Measurements from ENCODE around the gene TBC1D1.

TBC1D1 gene

DNA sequence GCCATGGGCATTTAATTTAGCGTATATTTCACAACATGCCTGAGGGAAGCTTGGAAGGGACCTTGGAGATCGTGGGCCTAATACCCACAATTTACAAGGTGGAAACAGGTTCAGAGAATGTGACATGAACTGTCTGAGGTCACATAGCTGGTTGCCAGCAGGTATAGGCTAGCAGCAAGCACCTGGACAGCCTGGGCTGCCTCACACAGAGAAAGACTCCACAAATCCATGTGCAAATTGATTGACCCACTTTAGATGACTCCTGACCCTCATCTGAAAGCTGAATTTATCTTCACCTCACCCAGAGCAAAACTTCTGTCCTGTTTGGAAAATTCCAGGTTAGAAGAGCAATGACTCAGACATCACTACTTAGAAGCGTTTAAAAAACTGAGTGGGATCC is 75.2 kb downstream of the TBC1D1 start:
- Histone ChIP-seq H3K4me3 (ENCODE audit: low read depth, low read length) (no peak overlapping the region), H3K36me3 (ENCODE audit: control insufficient read depth in 2 of 2, insufficient read depth in 1 of 2, low read length in 2 of 2) (no peaks in the 10 kb centered on the region), H3K27ac (ENCODE audit: extremely low read depth, low read depth, low read length) (no peak overlapping the region), H3K9me3 (ENCODE audit: control insufficient read depth, insufficient read depth, low read depth, low read length) (no peaks in the 10 kb centered on the region), H3K4me1 (ENCODE audit: control insufficient read depth, insufficient read depth, low read length) (0 out of 2 replicates have a peak, but pooled peaks cover 3% of the 10 kb centered on the region)
- TF ChIP-seq ZNF548 (tag by site-specific recombination; IDR thresholded peaks at IDR 0.05) (no peak), ZNF843 (tag by site-specific recombination; IDR thresholded peaks at IDR 0.05) (no peak), REPIN1 (tag by site-specific recombination; IDR thresholded peaks at IDR 0.05; ENCODE audit: low read depth) (no peak), ZNF677 (tag by site-specific recombination; IDR thresholded peaks at IDR 0.05) (no peak), ZNF133 (tag by site-specific recombination; IDR thresholded peaks at IDR 0.05) (no peak), ZSCAN4 (tag by site-specific recombination; IDR thresholded peaks at IDR 0.05) (no peak), ZXDB (tag by site-specific recombination; IDR thresholded peaks at IDR 0.05) (no peak), ZNF223 (tag by site-specific recombination; IDR thresholded peaks at IDR 0.05) (no peak), ZNF670 (tag by site-specific recombination; IDR thresholded peaks at IDR 0.05; ENCODE audit: low read depth) (no peak), KLF9 (tag by site-specific recombination; IDR thresholded peaks at IDR 0.05; ENCODE audit: low read depth) (no peak), ZBTB1 (tag by site-specific recombination; IDR thresholded peaks at IDR 0.05) (no peak), ZBTB8A (tag by site-specific recombination; IDR thresholded peaks at IDR 0.05) (no peak), ZNF302 (tag by site-specific recombination; IDR thresholded peaks at IDR 0.05; ENCODE audit: low read depth) (no peak), ZNF513 (tag by site-specific recombination; IDR thresholded peaks at IDR 0.05) (no peak), ZNF660 (tag by site-specific recombination; IDR thresholded peaks at IDR 0.05) (no peak), ZBTB7A (tag by site-specific recombination; IDR thresholded peaks at IDR 0.05; ENCODE audit: low read depth) (no peak)
- TF ChIP-seq, protein P1, sequence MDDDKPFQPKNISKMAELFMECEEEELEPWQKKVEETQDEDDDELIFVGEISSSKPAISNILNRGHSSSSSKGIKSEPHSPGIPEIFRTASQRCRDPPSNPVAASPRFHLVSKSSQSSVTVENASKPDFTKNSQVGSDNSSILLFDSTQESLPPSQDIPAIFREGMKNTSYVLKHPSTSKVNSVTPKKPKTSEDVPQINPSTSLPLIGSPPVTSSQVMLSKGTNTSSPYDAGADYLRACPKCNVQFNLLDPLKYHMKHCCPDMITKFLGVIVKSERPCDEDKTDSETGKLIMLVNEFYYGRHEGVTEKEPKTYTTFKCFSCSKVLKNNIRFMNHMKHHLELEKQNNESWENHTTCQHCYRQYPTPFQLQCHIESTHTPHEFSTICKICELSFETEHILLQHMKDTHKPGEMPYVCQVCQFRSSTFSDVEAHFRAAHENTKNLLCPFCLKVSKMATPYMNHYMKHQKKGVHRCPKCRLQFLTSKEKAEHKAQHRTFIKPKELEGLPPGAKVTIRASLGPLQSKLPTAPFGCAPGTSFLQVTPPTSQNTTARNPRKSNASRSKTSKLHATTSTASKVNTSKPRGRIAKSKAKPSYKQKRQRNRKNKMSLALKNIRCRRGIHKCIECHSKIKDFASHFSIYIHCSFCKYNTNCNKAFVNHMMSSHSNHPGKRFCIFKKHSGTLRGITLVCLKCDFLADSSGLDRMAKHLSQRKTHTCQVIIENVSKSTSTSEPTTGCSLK (tag by site-specific recombination; IDR thresholded peaks at IDR 0.05) = no peak
- CTCF ChIA-PET = interaction anchor here (0.6 to 1.1 kb wide), 2 partner anchors 11 to 124 kb away, joined by 3 read pairs; no protein-coding TSS in a partner anchor
- POLR2A ChIA-PET = no interaction called here

DNA sequence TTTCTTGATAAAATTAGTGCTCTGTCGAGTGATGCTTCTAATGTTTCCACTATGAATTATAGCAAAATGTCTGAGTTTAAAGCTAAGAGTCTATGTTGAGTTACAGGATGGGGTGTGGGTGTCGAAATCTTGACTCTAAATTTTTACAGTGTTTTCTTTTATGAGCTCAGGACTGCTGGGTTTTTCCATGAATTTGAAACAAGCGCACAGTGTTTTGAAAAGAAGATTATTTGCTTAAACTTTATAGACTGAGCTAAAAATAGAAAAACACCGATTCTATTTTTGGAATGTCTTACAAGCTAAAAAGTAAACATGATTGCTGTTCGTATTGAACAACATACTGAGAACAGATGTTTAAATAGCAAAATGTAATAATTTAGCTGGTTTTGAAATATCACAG is 76.9 kb downstream of the TBC1D1 start:
- Histone ChIP-seq H3K36me3 (ENCODE audit: control insufficient read depth in 2 of 2, insufficient read depth in 1 of 2, low read length in 2 of 2) (no peaks in the 10 kb centered on the region), H3K27ac (ENCODE audit: extremely low read depth, low read depth, low read length) (no peak overlapping the region), H3K9me3 (ENCODE audit: control insufficient read depth, insufficient read depth, low read depth, low read length) (no peaks in the 10 kb centered on the region), H3K4me3 (ENCODE audit: low read depth, low read length) (no peak overlapping the region), H3K4me1 (ENCODE audit: control insufficient read depth, insufficient read depth, low read length) (0 out of 2 replicates have a peak, but pooled peaks cover 3% of the 10 kb centered on the region)
- ChIA-PET CTCF (interaction anchor here (0.5 kb wide), 1 partner anchor 1084 kb away, joined by 7 read pairs; no protein-coding TSS in a partner anchor), POLR2A (no interaction called here)
- TF ChIP-seq PRDM6 (tag by site-specific recombination; IDR thresholded peaks at IDR 0.05) (peak; percentile 72), ZNF501 (tag by site-specific recombination; IDR thresholded peaks at IDR 0.05) (no peak), ZNF785 (tag by site-specific recombination; IDR thresholded peaks at IDR 0.05) (no peak), PRDM10 (tag by site-specific recombination; IDR thresholded peaks at IDR 0.05) (no peak), REPIN1 (tag by site-specific recombination; IDR thresholded peaks at IDR 0.05; ENCODE audit: low read depth) (no peak), ZBTB44 (tag by site-specific recombination; IDR thresholded peaks at IDR 0.05) (no peak)
